GM18861 (cell line): Measurements from ENCODE around the gene TREM2.
"Not testable (repeated sequence)": the region's sequence is repeated elsewhere in the genome, so short reads cannot be mapped to it uniquely, and the experiment has no call there.

Experiments used
- ATAC-seq: cut with Tn5 transposase; IDR thresholded peaks from one replicate; pipeline ENCODE4 v1.9.1; 2021; ENCODE audit not compliant: unreplicated experiment

TREM2 gene

DNA sequence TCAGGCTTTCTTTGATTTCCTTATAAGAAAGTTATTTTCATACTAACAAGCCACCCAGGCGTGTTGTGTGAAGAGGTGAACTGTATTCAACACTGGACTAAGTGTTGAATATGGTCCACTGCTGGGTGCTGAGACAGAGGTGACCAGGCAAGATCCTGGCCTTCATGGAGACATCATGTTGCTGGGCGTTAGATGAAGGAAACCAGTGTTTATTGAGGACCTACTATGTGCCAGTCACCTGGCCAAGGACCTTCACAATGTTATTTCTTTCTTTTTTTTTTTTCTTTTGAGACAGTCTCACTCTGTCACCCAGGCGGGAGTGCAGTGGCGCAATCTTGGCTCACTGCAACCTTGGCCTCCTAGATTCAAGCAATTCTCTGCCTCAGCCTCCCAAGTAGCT, 6.9 kb downstream of the TREM2 start:
- no peak for ATAC-seq

DNA sequence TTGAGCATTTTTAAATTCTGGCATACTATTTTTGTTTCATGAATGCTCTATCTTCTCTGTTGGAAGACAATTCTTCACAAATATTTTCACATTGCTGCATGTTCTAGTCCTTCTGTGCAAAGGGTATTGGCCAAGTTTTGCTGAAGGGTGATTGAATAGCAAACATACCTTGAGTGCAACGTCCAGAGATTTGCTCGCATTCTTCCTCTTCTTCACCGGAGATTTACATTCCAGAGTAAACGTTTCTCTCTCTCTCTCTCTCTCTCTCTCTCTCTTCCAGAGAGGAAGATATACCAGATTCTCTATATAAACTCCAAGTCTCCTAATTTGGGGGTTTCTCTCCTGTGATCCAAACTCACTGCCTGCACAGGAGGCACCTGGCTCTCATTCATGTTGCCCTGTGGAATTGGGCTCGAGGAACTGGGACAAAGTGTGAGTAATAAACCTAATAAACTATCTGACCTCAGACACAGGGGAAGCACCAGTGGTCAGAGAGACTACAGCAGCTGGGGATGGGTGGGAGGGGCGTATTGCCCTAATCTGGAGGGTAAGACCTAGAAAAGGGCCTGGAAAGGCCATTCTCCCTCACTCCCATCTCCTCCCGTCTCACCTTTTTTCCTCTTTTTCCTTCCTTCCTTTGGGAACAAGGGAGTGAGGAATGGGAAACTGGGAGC, 7.6 kb downstream of the TREM2 start:
- ATAC-seq, result no peak

DNA sequence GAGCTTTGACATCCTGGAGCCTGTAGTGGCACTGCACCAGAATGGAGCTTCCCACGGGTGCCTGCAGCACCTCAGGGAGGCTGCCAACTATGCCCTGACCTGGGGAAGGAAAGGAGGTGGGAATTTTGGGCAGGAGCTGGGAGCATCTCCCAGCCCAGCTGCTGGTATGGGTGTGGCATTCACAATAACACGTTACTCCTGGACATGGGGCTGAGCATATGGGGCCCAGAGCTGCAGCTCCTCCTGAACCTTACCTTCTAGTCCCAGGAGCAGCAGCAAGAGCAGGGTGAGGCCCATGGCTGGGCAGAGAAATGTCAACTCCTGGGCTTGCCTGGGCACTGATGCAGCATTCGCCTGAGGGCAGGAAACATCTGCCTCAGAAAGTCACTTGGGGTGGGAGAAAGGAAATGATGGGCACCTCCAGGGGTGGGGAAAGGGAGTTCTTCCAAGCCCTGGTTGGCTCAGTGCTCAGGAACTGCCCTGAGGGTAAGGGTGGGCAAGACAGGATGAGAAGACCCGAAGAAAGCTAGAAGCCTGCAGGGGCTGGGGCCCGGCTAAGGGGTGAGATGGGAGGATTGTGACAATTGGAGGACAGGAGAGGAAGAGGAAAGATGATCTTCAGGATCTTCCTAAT, 8.8 kb downstream of the TREM2 start, which contains the start of gene TREML1:
TREML1 (minus strand) TSS at position 356 of the 634 bp plus-strand sequence; CDS start at position 297, 59 bp downstream.
- ATAC-seq, result no peak

DNA sequence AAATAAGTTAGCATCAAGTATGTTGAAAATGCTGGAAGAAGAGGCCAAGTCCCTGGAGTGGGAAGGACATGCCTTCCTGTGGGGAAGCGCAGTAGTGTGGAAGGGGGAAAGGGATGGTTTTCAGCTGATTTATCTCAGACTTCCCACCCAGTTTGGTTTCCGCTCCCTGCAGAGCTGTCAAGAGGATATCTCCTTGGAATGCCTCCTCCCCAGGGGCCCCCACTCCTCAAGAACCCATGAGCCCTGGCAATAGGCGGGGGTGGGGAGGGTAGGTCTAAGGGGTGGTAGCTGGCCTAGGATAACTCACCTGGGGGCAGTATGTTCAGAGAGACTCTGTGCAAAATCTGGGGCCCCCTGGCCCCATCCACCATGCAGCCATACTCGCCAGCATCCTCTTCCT, 9.5 kb downstream of the TREM2 start:
- ATAC-seq, result no peak

DNA sequence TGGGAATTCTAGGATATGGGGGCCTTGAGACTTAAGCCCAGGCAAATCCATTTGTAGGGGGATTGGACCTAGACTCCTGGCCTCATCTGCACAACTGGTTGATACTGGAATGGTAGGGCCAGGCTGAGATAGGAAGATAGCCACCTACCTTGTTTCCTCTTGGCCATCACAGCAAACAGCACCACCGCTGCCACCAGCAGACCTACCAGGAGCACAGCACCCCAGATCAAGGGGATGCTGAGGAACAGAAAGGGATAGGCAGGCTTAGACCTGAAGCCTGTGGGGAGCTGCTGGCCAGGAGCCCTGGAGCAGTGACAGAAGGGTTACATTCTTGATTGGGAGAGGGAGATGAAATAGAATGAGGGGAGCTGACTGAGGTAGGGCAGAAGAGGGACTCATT, 12.2 kb downstream of the TREM2 start:
- no peak for ATAC-seq

DNA sequence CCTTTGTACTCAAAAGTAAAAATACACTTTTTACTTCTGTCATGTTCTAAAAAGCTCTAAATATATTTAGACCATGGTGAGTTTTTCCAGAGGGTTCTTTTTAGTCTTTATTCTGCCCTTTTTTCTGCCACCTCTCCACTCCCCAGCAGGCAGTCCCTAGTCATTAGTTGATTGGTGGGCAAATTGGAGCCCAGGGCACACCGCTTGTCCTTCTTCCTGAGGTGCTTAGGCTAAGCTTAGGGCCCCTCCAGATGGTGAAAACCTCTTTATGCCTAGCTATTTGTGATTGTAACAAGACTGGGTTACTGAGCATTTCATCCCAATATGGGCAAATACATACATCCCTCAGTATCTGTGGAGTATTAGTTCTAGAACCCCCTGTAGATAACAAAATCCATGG, 15.0 kb downstream of the TREM2 start:
- ATAC-seq, result no peak

DNA sequence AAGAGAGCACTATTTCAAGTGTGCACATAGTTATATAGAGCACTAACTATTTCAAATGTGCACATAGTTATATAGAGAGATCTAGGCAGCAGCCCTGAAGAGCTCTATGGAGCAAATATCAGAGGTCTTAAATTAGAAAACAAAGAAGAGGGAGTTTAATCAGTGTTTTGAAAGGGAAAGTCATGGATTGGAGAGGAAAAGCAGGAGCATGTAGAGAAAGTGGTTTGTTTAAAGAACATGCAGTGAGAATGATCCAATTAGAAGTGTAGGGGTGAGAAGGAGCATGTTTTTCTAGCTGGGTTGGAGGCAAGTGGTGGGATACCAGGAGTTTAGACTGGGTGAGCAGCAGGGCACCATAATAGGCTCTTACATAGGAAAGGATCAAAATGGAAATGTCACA, 26.0 kb downstream of the TREM2 start:
- ATAC-seq, result no peak

DNA sequence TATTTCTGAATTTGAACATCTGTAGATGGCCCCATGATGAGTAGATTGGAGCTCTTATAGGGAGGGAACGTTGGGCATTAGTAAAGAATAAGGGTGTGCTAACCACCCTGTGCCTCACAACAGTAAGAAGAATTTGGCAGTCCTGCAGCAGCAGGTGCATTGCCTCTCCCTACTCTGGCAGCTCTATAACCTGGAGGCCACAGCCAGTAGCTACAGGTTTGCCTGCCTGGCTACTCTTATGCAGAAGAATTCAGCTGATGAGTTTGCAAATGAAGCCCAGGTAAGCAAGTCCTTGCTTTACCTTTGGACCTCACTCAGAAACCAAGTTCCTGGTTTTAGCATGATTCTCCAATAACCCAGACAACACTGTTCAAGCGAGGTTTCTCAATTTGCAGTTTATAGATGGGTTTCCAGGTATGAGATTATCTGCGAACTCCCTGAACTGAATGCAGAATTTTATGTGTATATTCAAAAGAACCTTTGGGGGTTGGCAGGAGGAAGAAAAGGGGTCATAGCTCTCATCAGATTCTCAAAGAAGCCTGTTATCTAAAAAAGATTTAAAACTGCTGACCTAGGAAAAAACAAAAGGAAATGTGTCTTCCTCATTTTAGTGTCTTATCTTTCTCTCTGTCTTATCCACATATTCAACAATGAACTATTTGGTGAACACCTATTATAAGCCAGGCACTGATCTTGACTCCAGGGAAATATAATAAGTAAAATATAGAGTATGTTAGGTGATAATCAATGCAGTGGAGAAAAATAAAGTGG, 27.7 kb downstream of the TREM2 start:
- ATAC-seq, result no peak

DNA sequence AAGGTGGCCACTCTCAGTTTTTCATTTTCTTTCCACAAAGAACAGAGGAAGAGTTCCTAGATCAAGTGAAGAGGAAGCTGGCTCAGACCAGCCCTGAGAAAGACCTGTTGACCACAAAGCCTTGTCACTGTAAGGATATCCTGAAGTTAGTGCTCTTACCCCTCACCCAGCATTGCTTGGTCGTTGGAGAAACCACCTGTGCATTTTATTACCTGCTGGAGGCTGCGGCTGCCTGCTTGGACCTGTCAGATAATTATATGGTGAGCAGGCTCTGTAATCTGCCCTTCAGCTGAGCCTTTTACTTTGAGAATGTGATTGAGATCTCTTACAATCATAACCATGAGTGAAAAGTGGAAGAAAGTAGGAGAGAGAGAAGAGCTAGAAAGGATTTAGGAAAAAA, 30.7 kb downstream of the TREM2 start:
- ATAC-seq, result no peak

DNA sequence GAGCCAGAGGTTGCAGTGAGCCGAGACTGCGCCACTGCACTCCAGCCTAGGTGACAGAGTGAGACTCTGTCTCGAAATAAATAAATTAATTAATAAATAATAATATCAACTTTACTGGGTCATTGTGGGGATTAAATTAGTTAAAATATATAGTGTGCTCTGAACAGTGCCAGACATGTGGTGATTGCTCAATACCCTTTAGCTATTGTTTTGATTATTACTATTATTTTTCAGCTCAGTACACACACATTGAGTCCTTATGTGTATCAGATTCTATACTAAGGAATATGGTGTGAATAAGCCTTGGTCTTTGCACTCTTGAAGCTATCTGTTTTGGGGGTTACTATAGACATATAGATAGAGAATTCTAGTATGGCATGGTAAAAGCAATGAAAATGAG, 37.6 kb downstream of the TREM2 start:
- ATAC-seq, result no peak

DNA sequence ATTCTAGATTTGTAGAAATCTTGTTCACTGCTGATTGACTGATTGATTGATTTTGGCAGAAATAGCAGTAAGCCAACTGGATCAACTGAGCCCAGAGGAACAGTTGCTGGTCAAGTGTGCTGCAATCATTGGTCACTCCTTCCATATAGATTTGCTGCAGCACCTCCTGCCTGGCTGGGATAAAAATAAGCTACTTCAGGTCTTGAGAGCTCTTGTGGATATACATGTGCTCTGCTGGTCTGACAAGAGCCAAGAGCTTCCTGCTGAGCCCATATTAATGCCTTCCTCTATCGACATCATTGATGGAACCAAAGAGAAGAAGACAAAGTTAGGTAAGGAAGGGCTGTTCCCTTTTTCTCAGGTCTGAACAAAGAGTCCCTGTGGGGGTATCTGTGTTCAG, 40.0 kb downstream of the TREM2 start:
- ATAC-seq, result no peak

DNA sequence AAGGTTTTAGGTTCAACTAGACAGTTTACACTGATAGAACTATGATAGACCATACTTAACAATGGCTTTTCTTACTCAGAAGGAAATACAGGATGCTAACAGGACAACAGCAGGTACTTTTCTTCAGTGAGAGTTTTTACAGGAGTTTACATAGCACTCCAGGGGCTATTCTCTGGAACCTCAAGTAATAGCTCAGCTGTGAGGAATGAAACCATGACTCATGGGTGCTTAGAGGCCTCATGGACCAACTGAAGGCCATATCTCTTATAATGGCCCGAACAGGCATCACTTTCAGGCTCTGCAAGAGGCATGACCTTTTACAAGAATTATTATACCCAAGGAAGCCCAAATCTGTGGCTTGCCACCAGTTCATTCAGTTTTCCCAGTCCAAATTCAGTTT, 40.5 kb downstream of the TREM2 start:
- no peak for ATAC-seq

DNA sequence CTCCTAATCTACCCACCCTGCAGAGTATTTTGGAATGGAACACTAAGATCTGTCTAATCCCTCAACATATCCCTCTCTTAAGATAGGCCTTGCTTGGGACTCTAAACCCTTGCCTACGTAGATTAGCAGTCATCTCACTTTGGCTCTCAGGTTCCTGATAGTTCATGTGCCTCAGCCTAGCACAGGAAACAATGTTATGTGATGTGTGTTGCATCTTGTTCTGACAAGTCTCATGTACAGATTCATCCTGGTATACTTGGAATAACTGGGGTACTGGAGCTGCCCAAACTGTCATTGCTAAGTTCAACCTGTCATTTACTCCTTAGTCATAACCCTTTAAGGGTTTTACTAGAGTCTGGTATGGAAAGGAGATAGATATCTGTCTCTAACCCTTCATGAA, 42.9 kb downstream of the TREM2 start:
- no peak for ATAC-seq

DNA sequence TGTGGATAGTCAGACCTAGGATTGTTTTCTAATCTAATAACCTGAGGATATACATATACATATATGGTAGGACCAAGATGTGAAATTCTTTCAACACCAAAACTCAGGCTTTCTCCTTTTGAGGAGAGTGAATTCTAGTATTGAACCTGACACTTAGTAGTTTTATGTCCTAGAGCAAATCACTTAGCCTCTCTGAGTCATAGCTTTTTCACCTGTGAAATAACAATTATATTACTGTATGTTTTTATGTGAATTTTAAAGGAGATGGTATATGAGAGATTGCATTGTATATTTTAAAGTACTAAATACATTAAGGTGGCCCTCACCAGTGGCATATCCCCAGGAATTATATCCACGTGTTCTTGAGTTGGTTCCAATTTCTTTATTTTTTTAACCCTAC, 43.4 kb downstream of the TREM2 start:
- no peak for ATAC-seq

DNA sequence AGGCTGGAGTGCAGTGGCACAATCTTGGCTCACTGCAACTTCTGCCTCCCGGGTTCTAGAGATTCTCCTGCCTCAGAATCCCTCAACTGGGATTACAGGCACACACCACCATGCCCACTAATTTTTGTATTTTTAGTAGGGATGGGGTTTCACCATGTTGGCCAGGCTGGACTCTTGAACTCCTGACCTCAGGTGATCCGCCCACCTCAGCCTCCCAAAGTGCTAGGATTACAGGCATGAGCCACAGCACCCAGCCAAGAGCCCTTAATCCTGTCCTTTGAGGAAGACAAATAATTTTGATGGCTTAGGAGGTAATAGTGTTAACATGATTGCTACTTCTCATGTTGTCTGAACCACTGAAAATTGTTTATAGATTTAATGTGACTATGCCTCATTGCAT, 47.9 kb downstream of the TREM2 start:
- not testable (repeated sequence) for ATAC-seq

DNA sequence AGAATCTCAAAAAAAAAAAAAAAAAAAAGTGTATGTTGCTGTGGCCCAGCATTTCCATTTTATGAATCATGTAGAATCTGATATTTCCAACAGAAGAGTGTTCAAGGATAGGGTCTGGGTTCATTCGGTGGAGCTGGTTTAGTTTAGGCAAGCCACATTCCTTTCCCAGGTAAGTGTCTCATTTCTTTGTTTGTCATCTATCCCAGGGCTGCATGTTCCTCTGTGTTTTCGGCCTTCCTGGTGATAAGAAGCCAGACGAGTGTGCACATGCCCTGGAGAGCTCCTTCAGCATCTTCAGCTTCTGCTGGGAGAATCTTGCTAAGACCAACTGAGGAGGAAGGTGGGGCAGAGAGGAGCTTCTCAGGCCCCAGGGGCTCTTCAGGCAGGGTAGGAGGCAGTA, 51.9 kb downstream of the TREM2 start:
- no peak for ATAC-seq
